RWPE1 (cell line): ENCODE data around the gene LMF1.

Experiments
- CTCF ChIA-PET: fragments of 350-600 bp; sonication (Branson Sonifier 250); formaldehyde crosslinking; extraction: SDS; loops from one replicate; lab custom pipeline; 2021; lab: Yijun Ruan, JAX
- POLR2A ChIA-PET: fragments of 400-600 bp; formaldehyde crosslinking; extraction: SDS; loops from one replicate; lab custom pipeline; 2020; ENCODE audit warnings: antibody characterized with exemption; ENCODE audit not compliant: low non-redundant PET; lab: Yijun Ruan, JAX
- DNase-seq: peaks from one replicate; pipeline ENCODE4 v3.0.0; 2012; ENCODE audit warnings: low spot score
- H3K27ac ChIP-seq: fragments of 450-650 bp; 2 replicates; pipeline ENCODE4 v1.5.1; 2017
- CTCF ChIP-seq: fragments of 450-650 bp; conservative IDR thresholded peaks from 2 replicates; pipeline ENCODE4 v1.5.1; 2017; ENCODE audit warnings: low read depth, mild to moderate bottlenecking

Gene LMF1

GRCh38 chr16:979859-980594 is 9.2 kb upstream of the LMF1 start:
- H3K27ac ChIP-seq = no peak overlapping the region
- CTCF ChIA-PET = interaction anchor here (0.7 kb wide), 1 partner anchor 79 kb away, joined by 3 read pairs; no protein-coding TSS in a partner anchor
- POLR2A ChIA-PET = no interaction called here
- no peak for TF ChIP-seq CTCF
- DNase-seq = no peak

GRCh38 chr16:979147-979546 is 8.4 kb upstream of the LMF1 start:
- no peak overlapping the region for H3K27ac ChIP-seq
- no peak for TF ChIP-seq CTCF
- ChIA-PET POLR2A (no interaction called here), CTCF (no interaction called here)
- DNase-seq = no peak

- no peak for DNase-seq
- POLR2A ChIA-PET = no interaction called here
- H3K27ac ChIP-seq = no peak overlapping the region
- CTCF ChIA-PET = no interaction called here
- no peak for TF ChIP-seq CTCF
Observed at GRCh38 chr16:978403-978802, 7.6 kb upstream of the LMF1 start.

GRCh38 chr16:977896-978295 is 7.1 kb upstream of the LMF1 start:
- DNase-seq = no peak
- ChIA-PET POLR2A (no interaction called here), CTCF (no interaction called here)
- no peak overlapping the region for H3K27ac ChIP-seq
- no peak for TF ChIP-seq CTCF

- no peak overlapping the region for H3K27ac ChIP-seq
- ChIA-PET POLR2A (no interaction called here), CTCF (interaction anchor here (0.6 to 1.1 kb wide), 2 partner anchors 28 to 80 kb away, joined by 4 to 5 read pairs; no protein-coding TSS in a partner anchor)
- DNase-seq = no peak
- no peak for TF ChIP-seq CTCF
Observed at GRCh38 chr16:977081-977701, 6.4 kb upstream of the LMF1 start.

GRCh38 chr16:976389-976931 is 5.7 kb upstream of the LMF1 start:
- CTCF ChIA-PET = interaction anchor here (0.6 to 1.1 kb wide), 3 partner anchors 15 to 81 kb away, joined by 3 to 5 read pairs (median 4); no protein-coding TSS in a partner anchor
- DNase-seq = no peak
- POLR2A ChIA-PET = no interaction called here
- H3K27ac ChIP-seq = no peak overlapping the region
- TF ChIP-seq CTCF = no peak
